HG02763 (cell line): ENCODE data around the gene PARP6.

Source experiments
- ATAC-seq: cut with Tn5 transposase; IDR thresholded peaks from one replicate; pipeline ENCODE4 v1.9.1; 2021; ENCODE audit warnings: mild to moderate bottlenecking, moderate library complexity; ENCODE audit not compliant: unreplicated experiment

The PARP6 gene

GRCh38 chr15:72231833-72232478 is 40.4 kb downstream of the PARP6 start:
- ATAC-seq, result no peak

- peak; percentile 44 for ATAC-seq
These were observed 41.1 kb downstream of the PARP6 start, which contains the start of gene PKM for GRCh38 chr15:72231066-72231832. TSS of gene PKM (minus strand) at chr15:72231190. CDS start at chr15:72219097, 12,093 bp downstream.

GRCh38 chr15:72230197-72231065 is 41.9 kb downstream of the PARP6 start:
- no peak for ATAC-seq

- no peak for ATAC-seq
These were observed 42.5 kb downstream of the PARP6 start for GRCh38 chr15:72229947-72230196.

- ATAC-seq, result no peak
These were observed 43.0 kb downstream of the PARP6 start for GRCh38 chr15:72229076-72229946.

GRCh38 chr15:72227720-72228119 is 44.6 kb downstream of the PARP6 start:
- ATAC-seq, result no peak

- ATAC-seq, result no peak
These were observed 45.2 kb downstream of the PARP6 start for GRCh38 chr15:72227192-72227586.

- ATAC-seq, result no peak
These were observed 49.1 kb downstream of the PARP6 start for GRCh38 chr15:72223278-72223677.

GRCh38 chr15:72222393-72222792 is 50.0 kb downstream of the PARP6 start:
- ATAC-seq, result no peak

GRCh38 chr15:72220687-72221086 is 51.7 kb downstream of the PARP6 start:
- ATAC-seq, result no peak

GRCh38 chr15:72217216-72217615 is 55.1 kb downstream of the PARP6 start:
- no peak for ATAC-seq

GRCh38 chr15:72216079-72216478 is 56.3 kb downstream of the PARP6 start:
- ATAC-seq, result no peak

GRCh38 chr15:72207558-72208085 is 64.7 kb downstream of the PARP6 start:
- no peak for ATAC-seq

GRCh38 chr15:72206677-72207000 is 65.7 kb downstream of the PARP6 start:
- no peak for ATAC-seq

GRCh38 chr15:72205896-72206676 is 66.3 kb downstream of the PARP6 start:
- no peak for ATAC-seq

GRCh38 chr15:72205273-72205672 is 67.1 kb downstream of the PARP6 start:
- ATAC-seq, result no peak

- ATAC-seq, result no peak
These were observed 68.9 kb downstream of the PARP6 start for GRCh38 chr15:72203507-72203837.

- no peak for ATAC-seq
These were observed 69.4 kb downstream of the PARP6 start for GRCh38 chr15:72202801-72203506.

- ATAC-seq, result no peak
These were observed 70.1 kb downstream of the PARP6 start for GRCh38 chr15:72202302-72202701.
